ENCODE measurements around the gene KIAA1671. TPM values are rescaled to one million over a fixed set of nuclear protein-coding genes. Genes with fewer than 3 reads are reported as not detected.

The KIAA1671 gene
- total and polyA plus RNA-seq, 4 donors, result 8.7 to 35.9 (median 19.1) TPM

DNA sequence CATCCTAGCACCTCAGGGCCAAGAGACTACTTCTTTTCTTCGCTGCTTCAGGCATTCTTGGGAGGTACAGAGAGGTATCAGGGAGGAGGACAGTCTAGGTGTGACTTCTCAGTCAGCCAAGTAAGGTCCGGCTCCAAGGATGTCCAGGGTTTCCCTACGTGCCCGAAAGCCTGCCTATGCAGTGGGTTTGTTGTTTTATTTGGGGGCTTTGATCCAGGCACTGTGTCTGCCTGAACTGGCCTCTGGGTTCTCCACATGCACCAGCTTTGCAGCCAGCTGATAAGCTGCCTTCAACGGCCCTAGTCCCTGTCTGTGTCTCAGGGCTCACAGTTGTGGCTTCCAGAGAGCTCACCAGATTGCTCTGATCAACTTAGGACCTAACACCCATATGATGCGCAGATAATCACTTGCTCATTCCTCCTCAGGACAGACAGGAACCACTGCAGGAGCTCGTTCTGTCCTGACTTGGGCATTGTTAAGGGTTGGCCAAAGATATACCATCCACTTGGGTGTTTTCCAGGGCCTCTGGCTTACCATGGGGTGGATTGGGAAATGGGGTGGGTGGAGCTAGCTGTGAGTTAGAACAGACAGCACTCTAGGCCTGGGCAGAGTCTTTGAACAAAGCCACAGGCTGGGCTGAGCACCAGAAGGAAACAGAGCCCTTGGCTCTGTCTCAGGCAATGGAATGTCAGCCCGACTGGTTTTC, 201.6 kb downstream of the KIAA1671 start:
- H3K27me3 ChIP-seq (ENCODE audit: control insufficient read depth in 4 of 4, insufficient read depth in 4 of 4, low read length in 3 of 4), result no peaks in the 10 kb centered on the region
- H3K4me3 ChIP-seq (ENCODE audit: low read depth in 1 of 3, low read length in 3 of 3), result no peak overlapping the region
- WGBS, result 62% methylated on average over 8 of the region's 8 CpGs
- no peaks in the 10 kb centered on the region for H3K9me3 ChIP-seq (ENCODE audit: control insufficient read depth in 4 of 4, low read length in 3 of 4)
- peak overlapping the region in 1 of 2 donors; percentile 10 for H3K27ac ChIP-seq (ENCODE audit: low read depth in 1 of 2, low read length in 2 of 2)
- H3K9ac ChIP-seq (ENCODE audit: low read depth in 1 of 2, low read length in 2 of 2), result no peak overlapping the region
- H3K4me1 ChIP-seq (ENCODE audit: control insufficient read depth in 4 of 4, insufficient read depth in 4 of 4, low read length in 3 of 4), result peaks cover 5 to 26% (median 15%) of the 10 kb centered on the region in 4 donors
- TF ChIP-seq, protein P1, sequence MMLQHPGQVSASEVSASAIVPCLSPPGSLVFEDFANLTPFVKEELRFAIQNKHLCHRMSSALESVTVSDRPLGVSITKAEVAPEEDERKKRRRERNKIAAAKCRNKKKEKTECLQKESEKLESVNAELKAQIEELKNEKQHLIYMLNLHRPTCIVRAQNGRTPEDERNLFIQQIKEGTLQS (IDR thresholded peaks at IDR 0.05), result no peak
- TF ChIP-seq, protein P2, sequence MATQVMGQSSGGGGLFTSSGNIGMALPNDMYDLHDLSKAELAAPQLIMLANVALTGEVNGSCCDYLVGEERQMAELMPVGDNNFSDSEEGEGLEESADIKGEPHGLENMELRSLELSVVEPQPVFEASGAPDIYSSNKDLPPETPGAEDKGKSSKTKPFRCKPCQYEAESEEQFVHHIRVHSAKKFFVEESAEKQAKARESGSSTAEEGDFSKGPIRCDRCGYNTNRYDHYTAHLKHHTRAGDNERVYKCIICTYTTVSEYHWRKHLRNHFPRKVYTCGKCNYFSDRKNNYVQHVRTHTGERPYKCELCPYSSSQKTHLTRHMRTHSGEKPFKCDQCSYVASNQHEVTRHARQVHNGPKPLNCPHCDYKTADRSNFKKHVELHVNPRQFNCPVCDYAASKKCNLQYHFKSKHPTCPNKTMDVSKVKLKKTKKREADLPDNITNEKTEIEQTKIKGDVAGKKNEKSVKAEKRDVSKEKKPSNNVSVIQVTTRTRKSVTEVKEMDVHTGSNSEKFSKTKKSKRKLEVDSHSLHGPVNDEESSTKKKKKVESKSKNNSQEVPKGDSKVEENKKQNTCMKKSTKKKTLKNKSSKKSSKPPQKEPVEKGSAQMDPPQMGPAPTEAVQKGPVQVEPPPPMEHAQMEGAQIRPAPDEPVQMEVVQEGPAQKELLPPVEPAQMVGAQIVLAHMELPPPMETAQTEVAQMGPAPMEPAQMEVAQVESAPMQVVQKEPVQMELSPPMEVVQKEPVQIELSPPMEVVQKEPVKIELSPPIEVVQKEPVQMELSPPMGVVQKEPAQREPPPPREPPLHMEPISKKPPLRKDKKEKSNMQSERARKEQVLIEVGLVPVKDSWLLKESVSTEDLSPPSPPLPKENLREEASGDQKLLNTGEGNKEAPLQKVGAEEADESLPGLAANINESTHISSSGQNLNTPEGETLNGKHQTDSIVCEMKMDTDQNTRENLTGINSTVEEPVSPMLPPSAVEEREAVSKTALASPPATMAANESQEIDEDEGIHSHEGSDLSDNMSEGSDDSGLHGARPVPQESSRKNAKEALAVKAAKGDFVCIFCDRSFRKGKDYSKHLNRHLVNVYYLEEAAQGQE (IDR thresholded peaks at IDR 0.05), result no peak
- TF ChIP-seq EGR1 (IDR thresholded peaks at IDR 0.05; ENCODE audit: low read depth in 2 of 2), result no peak
- TF ChIP-seq, protein P3, sequence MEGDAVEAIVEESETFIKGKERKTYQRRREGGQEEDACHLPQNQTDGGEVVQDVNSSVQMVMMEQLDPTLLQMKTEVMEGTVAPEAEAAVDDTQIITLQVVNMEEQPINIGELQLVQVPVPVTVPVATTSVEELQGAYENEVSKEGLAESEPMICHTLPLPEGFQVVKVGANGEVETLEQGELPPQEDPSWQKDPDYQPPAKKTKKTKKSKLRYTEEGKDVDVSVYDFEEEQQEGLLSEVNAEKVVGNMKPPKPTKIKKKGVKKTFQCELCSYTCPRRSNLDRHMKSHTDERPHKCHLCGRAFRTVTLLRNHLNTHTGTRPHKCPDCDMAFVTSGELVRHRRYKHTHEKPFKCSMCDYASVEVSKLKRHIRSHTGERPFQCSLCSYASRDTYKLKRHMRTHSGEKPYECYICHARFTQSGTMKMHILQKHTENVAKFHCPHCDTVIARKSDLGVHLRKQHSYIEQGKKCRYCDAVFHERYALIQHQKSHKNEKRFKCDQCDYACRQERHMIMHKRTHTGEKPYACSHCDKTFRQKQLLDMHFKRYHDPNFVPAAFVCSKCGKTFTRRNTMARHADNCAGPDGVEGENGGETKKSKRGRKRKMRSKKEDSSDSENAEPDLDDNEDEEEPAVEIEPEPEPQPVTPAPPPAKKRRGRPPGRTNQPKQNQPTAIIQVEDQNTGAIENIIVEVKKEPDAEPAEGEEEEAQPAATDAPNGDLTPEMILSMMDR (IDR thresholded peaks at IDR 0.05; ENCODE audit: low read depth, low read length, missing input control), result no peak
- TF ChIP-seq TAF1 (conservative IDR thresholded peaks at IDR 0.05), result no peak
- TF ChIP-seq JUND (IDR thresholded peaks at IDR 0.05), result no peak
- no peak for TF ChIP-seq HNF4G (IDR thresholded peaks at IDR 0.05)
- no peak for TF ChIP-seq SP1 (IDR thresholded peaks at IDR 0.05)
- peak in 1 of 2 donors; percentile 47 for TF ChIP-seq HNF4A (conservative IDR thresholded peaks at IDR 0.05)
- no peak for TF ChIP-seq GABPA (IDR thresholded peaks at IDR 0.05 in 1 of 2, conservative IDR thresholded peaks at IDR 0.05 in 1 of 2)
- peak; percentile 16 to 33 for TF ChIP-seq RAD21 (IDR thresholded peaks at IDR 0.05)
- peak; percentile 37 to 57 for TF ChIP-seq RXRA (IDR thresholded peaks at IDR 0.05)
- TF ChIP-seq, protein P4, sequence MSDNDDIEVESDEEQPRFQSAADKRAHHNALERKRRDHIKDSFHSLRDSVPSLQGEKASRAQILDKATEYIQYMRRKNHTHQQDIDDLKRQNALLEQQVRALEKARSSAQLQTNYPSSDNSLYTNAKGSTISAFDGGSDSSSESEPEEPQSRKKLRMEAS (IDR thresholded peaks at IDR 0.05), result no peak
- no peak for TF ChIP-seq FOXA1 (IDR thresholded peaks at IDR 0.05)
- no peak for TF ChIP-seq YY1 (IDR thresholded peaks at IDR 0.05)
- no peak for TF ChIP-seq NR2F2 (IDR thresholded peaks at IDR 0.05)
- TF ChIP-seq, protein P5, sequence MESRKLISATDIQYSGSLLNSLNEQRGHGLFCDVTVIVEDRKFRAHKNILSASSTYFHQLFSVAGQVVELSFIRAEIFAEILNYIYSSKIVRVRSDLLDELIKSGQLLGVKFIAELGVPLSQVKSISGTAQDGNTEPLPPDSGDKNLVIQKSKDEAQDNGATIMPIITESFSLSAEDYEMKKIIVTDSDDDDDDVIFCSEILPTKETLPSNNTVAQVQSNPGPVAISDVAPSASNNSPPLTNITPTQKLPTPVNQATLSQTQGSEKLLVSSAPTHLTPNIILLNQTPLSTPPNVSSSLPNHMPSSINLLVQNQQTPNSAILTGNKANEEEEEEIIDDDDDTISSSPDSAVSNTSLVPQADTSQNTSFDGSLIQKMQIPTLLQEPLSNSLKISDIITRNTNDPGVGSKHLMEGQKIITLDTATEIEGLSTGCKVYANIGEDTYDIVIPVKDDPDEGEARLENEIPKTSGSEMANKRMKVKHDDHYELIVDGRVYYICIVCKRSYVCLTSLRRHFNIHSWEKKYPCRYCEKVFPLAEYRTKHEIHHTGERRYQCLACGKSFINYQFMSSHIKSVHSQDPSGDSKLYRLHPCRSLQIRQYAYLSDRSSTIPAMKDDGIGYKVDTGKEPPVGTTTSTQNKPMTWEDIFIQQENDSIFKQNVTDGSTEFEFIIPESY (IDR thresholded peaks at IDR 0.05), result no peak
- no peak for TF ChIP-seq FOXA2 (IDR thresholded peaks at IDR 0.05)
- peak; percentile 50 for DNase-seq (ENCODE audit: low spot score)
- no peaks in the 10 kb centered on the region for H3K36me3 ChIP-seq (ENCODE audit: control insufficient read depth in 4 of 4, insufficient read depth in 3 of 4, low read depth in 1 of 4, low read length in 3 of 4)

All from liver (tissue), 9 donors.